Epithelial cell of proximal tubule (primary cell): Measurements from ENCODE around the gene SLC39A11. TPM values are rescaled to one million over a fixed set of nuclear protein-coding genes. Genes with fewer than 3 reads are reported as not detected.
A peak's percentile ranks its signal among the peaks of the same experiment; 100 is the strongest.

ENCODE experiments used
- DNase-seq: peaks from one replicate; pipeline ENCODE4 v3.0.0-alpha.2; 2011; ENCODE audit warnings: low read depth
- H3K4me3 ChIP-seq: 2 replicates; pipeline ENCODE4 v1.5.1; 2011; ENCODE audit warnings: low read depth, mild to moderate bottlenecking, low read length
- CTCF ChIP-seq: conservative IDR thresholded peaks from 2 replicates; pipeline ENCODE4 v1.5.1; 2012; ENCODE audit warnings: low read depth, mild to moderate bottlenecking, low read length
- total RNA-seq: library from RNA; depleted of rRNA; stranded (reverse); fragments of >200 nt; gene quantifications from 2 replicates; pipeline ENCODE4 v1.2.3, GENCODE V29; 2015

The SLC39A11 gene
- total RNA-seq, 1 donor from 2014 or later = 12.6 TPM

GRCh38 chr17:73020110-73020509 lies 72.4 kb downstream of the SLC39A11 start:
- no peak overlapping the region for H3K4me3 ChIP-seq
- no peak for DNase-seq
- no peak for TF ChIP-seq CTCF

- TF ChIP-seq CTCF = no peak
- no peak for DNase-seq
- H3K4me3 ChIP-seq = no peak overlapping the region
Observed at GRCh38 chr17:73018599-73018998, 73.9 kb downstream of the SLC39A11 start.

GRCh38 chr17:73017658-73018057 lies 74.8 kb downstream of the SLC39A11 start:
- DNase-seq = no peak
- no peak for TF ChIP-seq CTCF
- H3K4me3 ChIP-seq = no peak overlapping the region

GRCh38 chr17:73015722-73016276 lies 76.7 kb downstream of the SLC39A11 start:
- TF ChIP-seq CTCF = no peak

GRCh38 chr17:73013816-73014663 lies 78.4 kb downstream of the SLC39A11 start:
- DNase-seq = no peak
- peak; percentile 22 for TF ChIP-seq CTCF

More at GRCh38 chr17:73015722-73016276, 76.7 kb downstream of the SLC39A11 start:
- DNase-seq = no peak
- no peak overlapping the region for H3K4me3 ChIP-seq

GRCh38 chr17:73013301-73013700 lies 79.2 kb downstream of the SLC39A11 start:
- no peak for DNase-seq
- no peak overlapping the region for H3K4me3 ChIP-seq
- TF ChIP-seq CTCF = no peak

More at GRCh38 chr17:73013816-73014663, 78.4 kb downstream of the SLC39A11 start:
- no peak overlapping the region for H3K4me3 ChIP-seq
